Epithelial cell of esophagus (primary cell): ENCODE results near the gene RASL12.

Experiments used
- DNase-seq: peaks from one replicate; pipeline ENCODE4 v3.0.0; 2010; ENCODE audit warnings: low read depth
- H3K4me3 ChIP-seq: 2 replicates; pipeline ENCODE4 v1.5.1; 2011; ENCODE audit warnings: mild to moderate bottlenecking, low read length, control low read depth
- CTCF ChIP-seq: IDR thresholded peaks from 2 replicates; pipeline ENCODE4 v1.5.1; 2011; ENCODE audit warnings: low read depth, mild to moderate bottlenecking, low read length, control low read depth, inconsistent platforms; ENCODE audit not compliant: insufficient read depth; ENCODE audit errors: missing control alignments

Gene RASL12

DNA sequence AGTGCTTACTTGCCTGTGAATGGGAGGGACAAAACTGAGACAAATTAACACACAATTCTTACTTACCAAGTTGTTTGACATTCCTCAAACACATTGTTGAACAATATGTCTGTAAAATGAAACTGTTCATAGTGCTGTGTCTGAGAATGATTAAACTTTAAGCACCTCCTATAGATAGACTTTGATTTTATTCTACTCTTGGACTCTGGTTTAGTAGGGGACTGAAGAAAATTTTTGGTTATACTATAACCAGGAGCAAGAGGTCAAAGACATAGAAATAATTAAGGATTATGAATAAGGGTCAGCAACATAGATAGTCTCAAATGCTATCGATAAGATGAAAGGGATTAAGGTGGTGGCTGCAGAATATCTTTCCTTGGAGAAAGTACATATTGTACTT, 30.5 kb downstream of the RASL12 start:
- no peak overlapping the region for H3K4me3 ChIP-seq
- no peak for DNase-seq
- no peak for TF ChIP-seq CTCF

DNA sequence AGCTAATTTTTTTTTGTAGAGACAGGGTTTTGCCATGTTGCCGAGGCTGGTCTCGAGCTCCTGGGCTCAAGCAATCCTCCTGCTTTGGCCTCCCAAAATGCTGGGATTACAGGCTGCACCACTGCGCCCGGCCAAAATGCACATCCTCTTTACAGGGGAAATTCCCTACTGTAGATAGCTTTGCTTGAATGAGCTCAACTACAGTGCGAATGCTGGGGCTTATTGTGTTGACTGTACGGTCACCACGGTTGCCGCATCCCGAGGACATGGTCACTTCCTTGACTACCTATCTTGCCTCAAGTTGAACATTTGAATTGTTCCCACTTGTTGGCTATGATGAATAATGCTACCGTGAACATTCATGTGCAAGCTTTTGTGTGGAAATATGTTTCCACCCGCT, 33.1 kb downstream of the RASL12 start:
- no peak overlapping the region for H3K4me3 ChIP-seq
- no peak for TF ChIP-seq CTCF
- no peak for DNase-seq

- peak; percentile 63 for DNase-seq
- H3K4me3 ChIP-seq: no peak overlapping the region
- peak; percentile 76 for TF ChIP-seq CTCF
Observed at GRCh38 chr15:65033659-65034269, 34.0 kb downstream of the RASL12 start.

- H3K4me3 ChIP-seq: no peak overlapping the region
- TF ChIP-seq CTCF: peak; percentile 80
- DNase-seq: peak; percentile 77
Observed at GRCh38 chr15:65032801-65033537, 34.8 kb downstream of the RASL12 start.

- TF ChIP-seq CTCF: no peak
- no peak overlapping the region for H3K4me3 ChIP-seq
- no peak for DNase-seq
Observed at GRCh38 chr15:65029736-65030208, 38.0 kb downstream of the RASL12 start.

GRCh38 chr15:65028921-65029735, 38.7 kb downstream of the RASL12 start, which contains the start of gene MTFMT:
Gene MTFMT, minus strand, starts transcription at chr15:65029639. Its CDS starts 26 bp downstream, at chr15:65029613.
- H3K4me3 ChIP-seq: peak within 1 kb of the TSS; percentile 86
- TF ChIP-seq CTCF: no peak
- peak; percentile 84 for DNase-seq
